ENCODE measurements around the gene ZFYVE19.
A peak's percentile ranks its signal among the peaks of the same experiment; 100 is the strongest.

ZFYVE19 gene

GRCh38 chr15:40776537-40777141 is 30.2 kb upstream of the ZFYVE19 start:
- peak; percentile 54 to 72 for DNase-seq

- DNase-seq = peak; percentile 78 to 84
Observed at GRCh38 chr15:40782609-40783227, 24.2 kb upstream of the ZFYVE19 start.

- DNase-seq = no peak
Observed at GRCh38 chr15:40785164-40785563, 21.7 kb upstream of the ZFYVE19 start.

GRCh38 chr15:40785814-40786213 is 21.1 kb upstream of the ZFYVE19 start:
- no peak for DNase-seq

GRCh38 chr15:40787344-40787841 is 19.5 kb upstream of the ZFYVE19 start:
- DNase-seq = peak in 1 of 2 donors; percentile 49

- DNase-seq = no peak
Observed at GRCh38 chr15:40787991-40788390, 18.9 kb upstream of the ZFYVE19 start.

- no peak for DNase-seq
Observed at GRCh38 chr15:40789119-40789518, 17.8 kb upstream of the ZFYVE19 start.

GRCh38 chr15:40789999-40790398 is 16.9 kb upstream of the ZFYVE19 start:
- no peak for DNase-seq

GRCh38 chr15:40790718-40791117 is 16.2 kb upstream of the ZFYVE19 start:
- no peak for DNase-seq

- DNase-seq = no peak
Observed at GRCh38 chr15:40792394-40792793, 14.5 kb upstream of the ZFYVE19 start.

- DNase-seq = no peak
Observed at GRCh38 chr15:40793216-40793989, 13.5 kb upstream of the ZFYVE19 start.

GRCh38 chr15:40796041-40796440 is 10.8 kb upstream of the ZFYVE19 start:
- no peak for DNase-seq

GRCh38 chr15:40796512-40796911 is 10.4 kb upstream of the ZFYVE19 start:
- no peak for DNase-seq

- no peak for DNase-seq
Observed at GRCh38 chr15:40799523-40799922, 7.4 kb upstream of the ZFYVE19 start.

GRCh38 chr15:40803076-40803475 is 3.8 kb upstream of the ZFYVE19 start:
- no peak for DNase-seq

GRCh38 chr15:40803688-40804087 is 3.2 kb upstream of the ZFYVE19 start:
- DNase-seq = no peak

- no peak for DNase-seq
Observed at GRCh38 chr15:40806672-40807027, 239 bp upstream of the ZFYVE19 start.

- no peak for DNase-seq
Observed at GRCh38 chr15:40807888-40808461, 1.1 kb downstream of the ZFYVE19 start.

GRCh38 chr15:40808861-40809450 is 2.1 kb downstream of the ZFYVE19 start:
- no peak for DNase-seq

- DNase-seq = no peak
Observed at GRCh38 chr15:40812721-40813425, 6.0 kb downstream of the ZFYVE19 start.

GRCh38 chr15:40815042-40815698 is 8.3 kb downstream of the ZFYVE19 start:
- no peak for DNase-seq

- no peak for DNase-seq
Observed at GRCh38 chr15:40819048-40819447, 12.2 kb downstream of the ZFYVE19 start.

All from CD4-positive, alpha-beta T cell treated with Interferon alpha-2 for 1 hour (primary cell).